ENCODE data around the gene PRIM2. TPM values are rescaled to one million over a fixed set of nuclear protein-coding genes. Genes with fewer than 3 reads are reported as not detected.

Gene PRIM2
- total and polyA plus RNA-seq, 9 of the 15 experiments (the other 6 are each of a cell fraction or from before 2014, with no cell fraction given), result 19.8 to 57.5 (median 33.4) TPM

DNA sequence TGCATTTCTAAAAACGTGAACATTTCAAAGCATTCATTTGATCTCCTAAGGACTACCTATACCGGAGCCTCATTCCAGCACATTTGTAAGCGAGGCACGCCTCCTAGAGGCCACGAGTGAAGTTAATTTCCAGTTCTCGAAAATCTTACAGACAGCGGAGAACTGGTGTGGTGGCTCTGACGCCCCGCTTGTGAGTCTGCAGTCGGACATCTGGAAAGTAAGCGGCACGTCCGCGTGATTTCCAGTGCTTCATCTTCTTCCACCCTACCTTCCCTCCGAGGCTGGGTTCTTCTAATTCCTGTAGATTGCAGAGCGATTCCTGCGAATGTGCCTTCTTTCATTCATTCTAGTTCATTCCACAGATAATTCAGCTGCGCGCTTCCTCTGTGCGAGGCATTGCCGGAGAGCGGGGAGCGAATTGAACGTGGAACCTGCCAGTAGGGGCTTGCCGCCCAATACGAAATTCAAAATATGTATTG, 810 bp upstream of the PRIM2 start (continued):
- TF ChIP-seq ZNF668 (CRISPR knock-in tag; IDR thresholded peaks at IDR 0.05) (no peak), MEIS2 (IDR thresholded peaks at IDR 0.05; ENCODE audit: partially characterized antibody) (no peak), ETV5 (CRISPR knock-in tag; IDR thresholded peaks at IDR 0.05; ENCODE audit: low read depth) (peak; percentile 58; the same call in 1 of the 2 replicates), SAFB (IDR thresholded peaks at IDR 0.05; ENCODE audit: borderline replicate concordance, low read depth, low read length) (no peak), ZNF253 (CRISPR knock-in tag; conservative IDR thresholded peaks at IDR 0.05) (no peak), SNIP1 (IDR thresholded peaks at IDR 0.05; ENCODE audit: low read depth) (no peak), GATAD2B (IDR thresholded peaks at IDR 0.05; ENCODE audit: borderline replicate concordance) (peak; percentile 32; the same call in 1 of the 2 replicates), PTTG1 (tag; IDR thresholded peaks at IDR 0.05; ENCODE audit: low read depth) (no peak), YBX1 (IDR thresholded peaks at IDR 0.05) (no peak), CXXC5 (CRISPR knock-in tag; IDR thresholded peaks at IDR 0.05) (peak; percentile 41), TRIM24 (IDR thresholded peaks at IDR 0.05) (0 out of 4 replicates have a peak, but pooled peaks of 1 of the 2 experiments have one; percentile 19), MAZ (CRISPR knock-in tag; conservative IDR thresholded peaks at IDR 0.05 in 1 of 2, IDR thresholded peaks at IDR 0.05 in 1 of 2) (0 out of 4 replicates have a peak, but pooled peaks of 1 of the 2 experiments have one; percentile 33), ZNF583 (CRISPR knock-in tag; IDR thresholded peaks at IDR 0.05) (no peak), ZNF830 (CRISPR knock-in tag; IDR thresholded peaks at IDR 0.05) (no peak), PRMT5 (CRISPR knock-in tag; IDR thresholded peaks at IDR 0.05) (no peak), HDGF (IDR thresholded peaks at IDR 0.05) (no peak), NR4A1 (CRISPR knock-in tag; IDR thresholded peaks at IDR 0.05) (no peak), NR4A1 (tag; IDR thresholded peaks at IDR 0.05) (no peak), E2F3 (CRISPR knock-in tag; IDR thresholded peaks at IDR 0.05) (no peak), SREBF1 (IDR thresholded peaks at IDR 0.05; ENCODE audit: borderline replicate concordance, low read depth, low read length) (no peak), ZNF644 (tag; IDR thresholded peaks at IDR 0.05; ENCODE audit: low read depth) (no peak), CC2D1A (IDR thresholded peaks at IDR 0.05) (peak; percentile 85), HNRNPLL (IDR thresholded peaks at IDR 0.05; ENCODE audit: low read depth, low read length, poor library complexity, severe bottlenecking) (no peak), PTBP1 (IDR thresholded peaks at IDR 0.05; ENCODE audit: low read depth, low read length) (no peak), XRCC5 (IDR thresholded peaks at IDR 0.05; ENCODE audit: low read depth, low read length) (peak; percentile 61), ESRRA (IDR thresholded peaks at IDR 0.05; ENCODE audit: borderline replicate concordance, low read depth) (0 out of 2 replicates have a peak, but pooled peaks have one; percentile 24)
- TF ChIP-seq, protein P1, sequence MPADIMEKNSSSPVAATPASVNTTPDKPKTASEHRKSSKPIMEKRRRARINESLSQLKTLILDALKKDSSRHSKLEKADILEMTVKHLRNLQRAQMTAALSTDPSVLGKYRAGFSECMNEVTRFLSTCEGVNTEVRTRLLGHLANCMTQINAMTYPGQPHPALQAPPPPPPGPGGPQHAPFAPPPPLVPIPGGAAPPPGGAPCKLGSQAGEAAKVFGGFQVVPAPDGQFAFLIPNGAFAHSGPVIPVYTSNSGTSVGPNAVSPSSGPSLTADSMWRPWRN (IDR thresholded peaks at IDR 0.05; ENCODE audit: low read depth), result no peak
- TF ChIP-seq, protein P2, sequence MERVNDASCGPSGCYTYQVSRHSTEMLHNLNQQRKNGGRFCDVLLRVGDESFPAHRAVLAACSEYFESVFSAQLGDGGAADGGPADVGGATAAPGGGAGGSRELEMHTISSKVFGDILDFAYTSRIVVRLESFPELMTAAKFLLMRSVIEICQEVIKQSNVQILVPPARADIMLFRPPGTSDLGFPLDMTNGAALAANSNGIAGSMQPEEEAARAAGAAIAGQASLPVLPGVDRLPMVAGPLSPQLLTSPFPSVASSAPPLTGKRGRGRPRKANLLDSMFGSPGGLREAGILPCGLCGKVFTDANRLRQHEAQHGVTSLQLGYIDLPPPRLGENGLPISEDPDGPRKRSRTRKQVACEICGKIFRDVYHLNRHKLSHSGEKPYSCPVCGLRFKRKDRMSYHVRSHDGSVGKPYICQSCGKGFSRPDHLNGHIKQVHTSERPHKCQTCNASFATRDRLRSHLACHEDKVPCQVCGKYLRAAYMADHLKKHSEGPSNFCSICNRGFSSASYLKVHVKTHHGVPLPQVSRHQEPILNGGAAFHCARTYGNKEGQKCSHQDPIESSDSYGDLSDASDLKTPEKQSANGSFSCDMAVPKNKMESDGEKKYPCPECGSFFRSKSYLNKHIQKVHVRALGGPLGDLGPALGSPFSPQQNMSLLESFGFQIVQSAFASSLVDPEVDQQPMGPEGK (CRISPR knock-in tag; IDR thresholded peaks at IDR 0.05; ENCODE audit: borderline replicate concordance), result no peak
